Esophagus muscularis mucosa (tissue), 2 donors: ENCODE results near the gene ETV6.

ENCODE experiments used
- EP300 ChIP-seq: sonication (generic); formaldehyde crosslinking; IDR thresholded peaks from one replicate; pipeline ENCODE4 v1.6.1; 2017; ENCODE audit warnings: antibody characterized with exemption
- POLR2A ChIP-seq: fragments of 450-650 bp; IDR thresholded peaks from one replicate; pipeline ENCODE4 v1.6.1; 2017; ENCODE audit warnings: antibody characterized with exemption, moderate library complexity, mild to moderate bottlenecking, low read depth

- TF ChIP-seq EP300 = no peak
- no peak for TF ChIP-seq POLR2A
These were observed 244.5 kb downstream of the ETV6 start for GRCh38 chr12:11893998-11894397.
